Measurements from ENCODE around the gene AAK1.
"Not testable (repeated sequence)": the region's sequence is repeated elsewhere in the genome, so short reads cannot be mapped to it uniquely, and the experiment has no call there.

The AAK1 gene

GRCh38 chr2:69623236-69623635 lies 20.3 kb downstream of the AAK1 start:
- no peak for DNase-seq

GRCh38 chr2:69622805-69623204 lies 20.7 kb downstream of the AAK1 start:
- DNase-seq, result not testable (repeated sequence)

DNA sequence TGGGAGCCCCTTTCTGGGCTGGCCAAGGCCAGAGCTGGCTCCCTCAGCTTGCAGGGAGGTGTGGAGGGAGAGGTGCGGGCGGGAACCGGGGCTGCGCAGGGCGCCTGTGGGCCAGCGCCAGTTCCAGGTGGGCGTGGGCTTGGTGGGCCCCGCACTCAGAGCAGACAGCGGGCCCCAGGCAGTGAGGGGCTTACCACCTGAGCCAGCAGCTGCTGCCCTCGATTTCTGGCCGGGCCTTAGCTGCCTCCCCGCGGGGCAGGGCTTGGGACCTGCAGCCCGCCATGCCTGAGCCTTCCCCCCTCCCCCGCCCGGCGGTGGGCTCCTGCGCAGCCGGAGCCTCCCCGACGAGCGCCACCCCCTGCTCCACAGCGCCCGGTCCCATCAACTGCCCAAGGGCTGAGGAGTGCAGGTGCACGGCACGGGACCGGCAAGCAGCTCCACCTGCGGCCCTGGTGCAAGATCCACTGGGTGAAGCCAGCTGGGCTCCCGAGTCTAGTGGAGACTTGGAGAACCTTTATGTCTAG lies 21.5 kb downstream of the AAK1 start:
- not testable (repeated sequence) for DNase-seq

- DNase-seq, result no peak
Measured at GRCh38 chr2:69621440-69621839, 22.1 kb downstream of the AAK1 start.

GRCh38 chr2:69620870-69621269 lies 22.7 kb downstream of the AAK1 start:
- DNase-seq, result no peak

DNA sequence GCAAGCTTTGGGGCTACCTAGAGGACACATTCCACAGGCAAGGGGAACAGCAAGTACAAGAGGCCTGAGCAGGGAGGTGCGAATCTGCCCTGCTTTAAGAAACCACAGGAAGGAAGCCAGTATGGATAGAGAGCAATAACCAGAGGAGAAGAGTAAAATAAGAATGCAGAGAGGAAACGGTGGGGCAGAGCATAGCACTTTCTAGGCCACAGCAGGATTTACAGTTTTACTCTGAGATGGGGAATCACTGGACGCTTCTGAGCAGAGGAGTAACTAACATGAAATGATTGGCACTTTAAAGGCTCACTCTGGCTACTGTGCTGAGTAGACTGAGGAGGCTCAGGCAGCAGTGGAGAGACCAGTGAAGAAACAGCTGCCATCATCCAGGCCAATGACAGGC lies 23.8 kb downstream of the AAK1 start:
- no peak for DNase-seq

- DNase-seq, result no peak
Measured at GRCh38 chr2:69618362-69618761, 25.2 kb downstream of the AAK1 start.

GRCh38 chr2:69617744-69618143 lies 25.8 kb downstream of the AAK1 start:
- no peak for DNase-seq

- DNase-seq, result peak; percentile 44
Measured at GRCh38 chr2:69616755-69617154, 26.8 kb downstream of the AAK1 start.

DNA sequence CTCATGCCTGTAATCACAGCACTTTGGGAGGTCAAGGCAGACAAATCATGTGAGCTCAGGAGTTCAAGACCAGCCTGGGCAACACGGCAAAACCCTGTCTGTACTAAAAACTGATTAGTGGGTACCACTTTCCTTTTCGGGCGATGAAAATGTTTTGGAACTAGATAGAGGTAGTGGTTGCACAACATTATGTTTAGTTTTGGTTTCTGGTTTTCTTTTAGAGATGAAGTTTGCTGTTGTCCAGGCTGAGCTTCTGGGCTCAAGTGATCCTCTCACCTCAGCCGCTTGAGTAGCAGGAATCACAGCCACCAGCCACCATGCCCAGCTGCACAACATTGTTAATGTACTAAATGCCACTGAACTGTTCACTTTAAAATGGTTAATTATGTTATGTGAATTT lies 27.6 kb downstream of the AAK1 start:
- no peak for DNase-seq

GRCh38 chr2:69615078-69615625 lies 28.4 kb downstream of the AAK1 start:
- no peak for DNase-seq

- no peak for DNase-seq
Measured at GRCh38 chr2:69612707-69613106, 30.8 kb downstream of the AAK1 start.

DNA sequence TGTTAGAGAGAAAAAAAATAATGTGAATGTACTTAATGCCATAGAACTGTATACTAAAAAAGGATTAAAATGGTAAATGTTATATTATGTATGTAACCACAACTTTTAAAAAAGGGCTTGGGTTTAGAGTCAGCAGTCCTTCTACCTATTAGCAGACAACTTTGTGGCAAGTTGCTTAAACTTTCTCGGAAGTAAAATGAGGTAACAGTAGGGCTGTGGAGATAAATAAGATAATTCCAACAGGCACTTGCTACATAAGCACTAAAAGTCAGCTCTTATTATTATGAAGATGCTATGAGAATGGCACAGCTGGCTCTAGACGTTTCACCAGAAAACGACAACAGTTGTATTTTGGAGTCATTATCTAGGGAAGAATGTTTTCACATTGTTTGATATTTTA lies 31.3 kb downstream of the AAK1 start:
- no peak for DNase-seq

GRCh38 chr2:69608109-69608508 lies 35.4 kb downstream of the AAK1 start:
- no peak for DNase-seq

DNA sequence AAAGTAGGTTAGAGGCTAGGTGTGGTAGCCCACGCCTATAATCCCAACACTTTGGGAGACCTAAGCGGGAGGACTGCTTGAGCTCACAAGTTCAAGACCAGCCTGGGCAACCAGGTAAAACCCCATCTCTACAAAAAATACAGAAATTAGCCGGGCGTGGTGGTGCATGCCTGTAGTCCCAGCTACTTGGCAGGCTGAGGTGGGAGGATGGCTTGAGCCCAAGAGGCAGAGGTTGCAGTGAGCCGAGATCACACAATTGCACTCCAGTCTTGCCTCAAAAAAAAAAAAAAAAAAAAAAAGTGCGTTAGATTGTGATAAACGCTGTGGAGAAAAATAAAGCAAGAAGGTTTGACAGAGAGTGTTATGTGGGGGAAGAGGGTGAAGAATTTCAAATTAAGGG lies 36.8 kb downstream of the AAK1 start:
- not testable (repeated sequence) for DNase-seq

DNA sequence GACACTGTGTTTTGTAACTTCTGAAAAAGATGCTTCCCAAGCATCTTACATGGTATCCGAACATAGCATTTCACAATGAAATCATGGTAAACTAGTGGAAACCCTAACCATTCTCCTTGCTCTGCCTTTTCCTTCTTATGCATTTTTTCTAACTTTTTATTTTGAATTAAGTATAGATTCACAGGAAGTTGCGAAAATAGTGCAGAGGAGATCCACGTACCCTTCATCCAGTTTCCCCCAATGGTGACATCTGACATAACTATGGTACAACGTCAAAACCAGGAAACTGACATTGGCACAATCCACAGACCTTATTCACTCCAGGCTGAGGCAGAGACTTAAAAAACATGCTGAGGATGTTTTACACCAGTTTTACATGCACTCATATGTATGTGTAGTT lies 38.3 kb downstream of the AAK1 start:
- no peak for DNase-seq

GRCh38 chr2:69604836-69605235 lies 38.7 kb downstream of the AAK1 start:
- no peak for DNase-seq

DNA sequence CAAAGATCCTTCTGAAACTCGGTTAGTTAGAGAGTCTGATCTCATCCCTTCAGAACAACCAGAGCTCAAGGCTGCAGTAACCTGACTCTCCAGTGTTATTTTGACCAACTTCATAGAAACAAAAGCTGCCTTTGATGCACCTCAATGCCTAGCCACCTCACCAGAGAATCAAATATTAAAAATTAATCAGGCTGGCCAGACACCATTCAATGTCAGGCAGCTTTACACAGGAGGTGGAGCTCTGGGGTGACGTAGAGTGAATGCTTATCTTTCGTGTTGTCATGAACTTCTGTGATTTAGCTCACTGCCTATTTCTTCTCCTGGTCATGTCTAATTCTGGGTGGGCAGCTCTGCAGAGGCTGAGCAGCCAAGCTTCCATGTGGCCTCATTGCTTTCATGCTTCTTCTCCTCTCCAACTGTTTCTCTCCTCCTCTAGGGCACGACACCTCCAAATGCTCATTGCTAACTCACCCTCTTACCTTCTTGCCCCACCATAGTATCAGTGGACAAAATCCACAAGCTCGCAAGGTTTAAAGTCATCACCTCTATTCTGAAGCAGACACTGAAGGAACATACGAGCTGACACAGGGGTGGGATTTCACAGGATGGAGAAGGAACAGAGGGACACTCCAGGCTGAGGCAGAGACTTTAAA lies 39.4 kb downstream of the AAK1 start:
- no peak for DNase-seq

- DNase-seq, result no peak
Measured at GRCh38 chr2:69603146-69603743, 40.3 kb downstream of the AAK1 start.

GRCh38 chr2:69601179-69601612 lies 42.3 kb downstream of the AAK1 start:
- DNase-seq, result no peak

GRCh38 chr2:69600425-69600824 lies 43.1 kb downstream of the AAK1 start:
- DNase-seq, result no peak

DNA sequence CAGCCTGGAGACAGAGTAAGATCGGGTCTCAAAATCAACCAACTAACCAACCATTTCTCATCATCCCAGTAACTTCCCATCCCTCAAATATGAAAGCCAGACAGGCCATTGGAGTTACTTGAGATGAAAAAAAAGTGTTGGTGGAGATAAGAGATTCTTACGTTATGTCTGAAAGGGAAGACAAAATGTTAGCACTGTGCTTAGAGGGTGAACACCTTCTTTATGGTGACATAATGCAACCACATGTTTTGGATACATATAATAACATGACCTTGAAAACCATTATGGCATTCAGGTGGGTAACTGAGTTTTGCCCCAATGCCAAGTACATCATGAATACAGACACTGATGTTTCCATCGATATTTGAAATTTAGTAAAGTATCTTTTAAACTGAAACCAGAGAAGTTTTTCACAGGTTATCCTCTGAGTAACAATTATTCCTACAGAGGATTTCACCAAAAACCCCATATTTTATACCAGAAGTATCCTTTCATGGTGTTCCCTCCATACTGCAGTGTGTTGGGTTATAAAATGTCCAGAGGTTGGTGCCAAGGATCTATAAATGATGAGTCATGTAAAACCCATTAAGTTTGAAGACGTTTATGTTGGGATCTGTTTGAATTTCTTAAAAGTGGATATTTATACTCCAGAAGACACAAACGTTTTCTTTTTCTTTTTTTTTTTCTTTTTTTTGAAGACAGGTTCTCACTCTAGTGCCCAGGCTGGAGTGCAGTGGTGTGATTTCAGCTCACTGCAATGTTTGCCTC lies 45.5 kb downstream of the AAK1 start:
- no peak for DNase-seq

- no peak for DNase-seq
Measured at GRCh38 chr2:69597105-69597504, 46.4 kb downstream of the AAK1 start.

DNA sequence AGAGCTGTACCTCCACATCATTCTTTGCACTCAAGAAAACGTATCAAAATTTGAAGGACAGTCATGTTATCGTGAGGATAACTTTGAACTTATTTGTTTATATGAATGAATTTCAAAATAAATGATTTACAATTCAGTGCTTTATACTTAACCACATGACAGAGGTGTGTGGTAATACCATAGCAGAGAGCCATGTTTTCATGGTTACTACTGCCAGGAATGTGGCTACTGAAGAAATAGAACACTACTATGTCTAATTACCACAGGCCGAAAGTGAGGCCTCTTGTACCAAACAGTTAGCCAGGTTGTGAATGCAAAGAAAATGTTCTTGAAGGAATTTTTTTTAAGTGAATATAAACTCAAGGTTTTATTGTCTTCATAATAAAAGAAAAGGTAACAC lies 49.2 kb downstream of the AAK1 start:
- DNase-seq, result no peak

All from activated CD8-positive, alpha-beta memory T cell treated with anti-CD3 and anti-CD28 coated beads, Interleukin-2, amount 50 U/mL, for 4 hours (primary cell).